Bone marrow (tissue), 2 donors: ENCODE results near the gene PTGES3.
A peak's percentile ranks its signal among the peaks of the same experiment; 100 is the strongest.
"Not testable (repeated sequence)": the region's sequence is repeated elsewhere in the genome, so short reads cannot be mapped to it uniquely, and the experiment has no call there.

ENCODE experiments used
- DNase-seq, 2 donors: peaks; one replicate each; lab custom pipeline; 2025; lab: John Stamatoyannopoulos, UW

The PTGES3 gene

GRCh38 chr12:56657416-56658379, 30.4 kb downstream of the PTGES3 start:
- DNase-seq = no peak

GRCh38 chr12:56653781-56654180, 34.3 kb downstream of the PTGES3 start:
- DNase-seq = not testable (repeated sequence)

GRCh38 chr12:56648023-56648422, 40.1 kb downstream of the PTGES3 start:
- DNase-seq = not testable (repeated sequence)

- DNase-seq = peak; percentile 61 to 100
These were observed 42.2 kb downstream of the PTGES3 start, which contains the start of gene ATP5F1B for GRCh38 chr12:56645717-56646446. TSS of gene ATP5F1B (minus strand) at chr12:56645984. CDS start at chr12:56645963, 21 bp downstream.

GRCh38 chr12:56645201-56645716, 42.8 kb downstream of the PTGES3 start:
- peak in 1 of 2 donors; percentile 6 for DNase-seq

GRCh38 chr12:56644654-56645053, 43.4 kb downstream of the PTGES3 start:
- DNase-seq = no peak

GRCh38 chr12:56641219-56641618, 46.9 kb downstream of the PTGES3 start:
- no peak for DNase-seq

GRCh38 chr12:56637621-56638020, 50.5 kb downstream of the PTGES3 start:
- no peak for DNase-seq

GRCh38 chr12:56636675-56637540, 51.2 kb downstream of the PTGES3 start:
- peak; percentile 82 to 96 for DNase-seq

GRCh38 chr12:56635806-56636674, 52.0 kb downstream of the PTGES3 start:
- DNase-seq = peak; percentile 78 to 82

- DNase-seq = peak; percentile 9 to 36
These were observed 53.0 kb downstream of the PTGES3 start for GRCh38 chr12:56634837-56635791.

GRCh38 chr12:56634242-56634836, 53.7 kb downstream of the PTGES3 start:
- no peak for DNase-seq

GRCh38 chr12:56633468-56634241, 54.4 kb downstream of the PTGES3 start:
- DNase-seq = no peak

GRCh38 chr12:56632701-56633467, 55.2 kb downstream of the PTGES3 start:
- no peak for DNase-seq

GRCh38 chr12:56631790-56632700, 56.0 kb downstream of the PTGES3 start:
- DNase-seq = peak in 1 of 2 donors; percentile 3

- DNase-seq = peak; percentile 53 to 61
These were observed 57.9 kb downstream of the PTGES3 start, which contains the start of gene BAZ2A for GRCh38 chr12:56630180-56630632. TSS of gene BAZ2A (minus strand) at chr12:56630326. CDS start at chr12:56617530, 12,796 bp downstream.
